Lung microvascular endothelial cell (primary cell): ENCODE data around the gene IGF1R. TPM values are rescaled to one million over a fixed set of nuclear protein-coding genes. Genes with fewer than 3 reads are reported as not detected.

ENCODE experiments used
- DNase-seq, 2 donors: peaks; one replicate each; pipeline versions ENCODE4 v3.0.0 to v3.0.0-alpha.2; 2010; ENCODE audit warnings: low read depth in 2 of 2
- total RNA-seq: library from RNA; depleted of rRNA; stranded (reverse); fragments of >200 nt; gene quantifications from 2 replicates; pipeline ENCODE4 v1.2.1, GENCODE V29; 2014

IGF1R gene
- total RNA-seq, 1 donor from 2014 or later, result 20.4 TPM

DNA sequence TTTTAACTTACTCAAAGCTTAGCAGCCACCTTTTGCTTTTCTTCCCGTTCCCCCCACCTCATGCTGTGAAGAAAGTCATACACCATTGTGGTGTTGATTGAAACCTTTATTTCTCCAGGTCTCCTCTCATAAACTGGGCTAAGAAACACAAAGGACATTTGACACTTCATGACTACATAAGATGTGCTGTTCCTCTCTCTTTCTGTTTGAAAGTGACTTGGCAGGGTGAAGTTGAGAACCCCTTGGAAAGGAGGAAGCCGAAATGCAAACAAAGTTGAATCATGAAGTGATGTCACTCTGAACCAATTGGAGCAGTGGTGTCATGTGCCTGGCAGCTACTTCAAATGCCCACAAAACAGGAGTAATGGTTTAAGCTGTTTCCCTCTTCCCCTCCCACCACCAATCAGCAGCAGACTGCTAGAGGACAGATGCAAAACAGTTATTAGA is 174.7 kb downstream of the IGF1R start:
- DNase-seq, result peak in 1 of 2 donors; percentile 92

DNA sequence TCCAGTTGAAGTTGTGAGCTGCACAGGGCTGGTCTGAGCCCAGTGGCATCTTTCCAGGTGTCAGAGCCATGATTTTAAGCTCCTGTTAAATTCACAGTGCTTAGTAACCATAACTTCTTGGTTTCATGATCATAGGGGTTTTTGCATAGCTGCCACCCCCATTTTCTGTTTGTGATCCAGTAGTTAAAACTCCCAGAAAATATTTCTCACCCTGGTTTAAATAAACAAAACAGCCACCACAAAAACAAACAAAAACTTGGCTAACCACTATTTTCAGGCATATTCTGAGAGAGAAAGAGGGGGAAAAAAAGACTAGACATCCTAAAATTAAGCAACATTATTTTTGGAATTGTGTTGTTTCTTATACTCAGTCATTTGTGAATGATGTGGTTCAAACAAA is 175.3 kb downstream of the IGF1R start:
- DNase-seq, result no peak

DNA sequence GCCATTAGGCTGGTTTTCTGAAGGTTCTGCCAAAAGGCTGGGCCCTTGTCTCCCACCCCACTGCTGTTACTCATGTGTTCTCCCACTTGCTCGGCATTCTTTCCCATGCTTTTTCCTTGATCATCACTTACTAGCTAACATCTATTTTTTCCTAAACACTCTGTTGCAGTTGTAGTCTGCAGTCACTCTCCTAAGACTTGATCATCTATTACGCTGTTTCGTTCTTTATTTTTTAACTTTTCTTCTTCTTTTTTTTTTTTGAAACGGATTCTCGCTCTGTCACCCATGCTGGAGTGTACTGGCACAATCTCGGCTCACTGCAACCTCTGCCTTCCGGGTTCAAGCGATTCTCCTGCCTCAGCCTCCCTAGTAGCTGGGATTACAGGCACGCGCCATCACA is 176.3 kb downstream of the IGF1R start:
- DNase-seq, result no peak

DNA sequence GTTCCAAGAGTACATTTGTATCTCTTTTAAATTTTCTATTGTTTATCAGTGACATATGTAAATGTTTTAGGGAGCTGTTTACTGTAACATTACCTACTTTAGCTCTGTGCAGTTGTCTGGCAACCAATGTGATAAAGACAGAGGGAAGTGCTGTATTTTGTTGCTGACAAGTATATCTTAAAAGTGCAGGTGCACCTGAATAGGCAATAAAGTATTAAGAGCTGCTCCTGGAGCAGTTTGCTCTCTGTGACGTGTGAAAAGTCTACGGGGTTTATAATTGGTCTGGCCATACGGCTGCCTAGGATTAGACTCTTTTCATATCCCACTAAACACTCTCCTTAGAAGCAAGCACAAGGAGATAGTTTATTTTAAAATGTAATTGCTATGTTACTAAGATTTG is 178.3 kb downstream of the IGF1R start:
- DNase-seq, result no peak

DNA sequence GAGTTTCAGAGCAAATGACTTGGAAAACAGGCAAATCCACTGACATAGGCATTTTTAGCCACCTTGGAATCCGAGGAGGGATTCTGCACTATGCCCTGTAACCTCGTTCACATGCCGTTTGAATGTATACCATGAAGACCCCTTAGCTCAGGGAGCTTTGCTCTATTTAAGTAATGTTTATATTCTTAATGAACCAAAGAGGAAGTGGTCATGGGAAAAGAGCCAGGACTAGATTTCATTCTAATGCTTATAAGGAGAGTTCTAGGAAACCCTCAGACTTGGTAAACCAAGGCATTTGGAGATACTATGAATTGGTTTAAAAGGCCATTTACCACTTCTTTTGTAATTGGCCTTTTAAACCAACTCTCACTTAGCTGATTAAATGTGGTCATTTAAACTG is 178.9 kb downstream of the IGF1R start:
- no peak for DNase-seq

DNA sequence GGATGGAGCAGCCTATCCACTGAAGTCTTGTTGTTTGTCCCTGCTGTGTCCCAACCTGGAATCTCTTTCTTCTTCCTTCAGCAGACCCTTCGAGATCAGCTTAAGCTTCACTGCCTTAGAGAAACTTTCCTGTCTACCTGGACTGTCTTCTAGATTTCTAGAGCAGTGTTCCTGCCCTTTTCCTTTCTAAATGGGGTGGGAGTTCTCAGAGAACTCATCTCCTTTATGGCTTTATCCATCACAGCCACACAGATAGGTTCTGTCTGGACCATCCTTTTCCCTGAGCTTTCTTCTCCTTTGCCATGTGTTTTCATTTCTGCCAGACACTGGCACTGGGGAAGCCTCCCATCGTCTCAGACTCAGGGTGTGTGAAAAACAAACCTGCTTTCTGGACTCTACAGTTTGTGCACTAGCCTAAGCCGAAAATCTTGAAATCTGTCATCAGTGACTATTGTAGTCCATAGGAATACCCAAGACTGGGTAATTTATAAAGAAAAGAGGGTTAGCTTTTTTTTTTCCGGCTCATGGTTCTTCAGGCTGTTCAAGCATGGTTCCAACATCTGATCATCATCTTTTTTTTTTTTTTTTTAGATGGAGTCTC is 181.8 kb downstream of the IGF1R start:
- DNase-seq, result no peak

DNA sequence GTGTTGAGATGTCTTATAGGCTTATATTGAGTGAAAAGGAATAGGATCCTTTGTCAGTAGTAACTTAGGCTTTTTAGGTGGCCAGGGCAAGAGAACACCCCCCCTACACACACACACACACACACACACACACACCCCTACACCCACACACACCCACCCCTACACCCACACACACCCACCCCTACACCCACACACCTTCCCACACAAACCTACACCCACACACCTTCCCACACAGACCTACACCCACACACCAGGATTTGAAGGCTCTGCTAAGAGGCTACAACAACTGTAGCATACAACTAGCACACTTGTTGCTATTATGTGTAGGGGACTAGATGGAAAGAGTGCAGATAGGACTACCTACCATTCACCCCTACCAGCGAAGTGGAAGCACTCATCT is 186.6 kb downstream of the IGF1R start:
- DNase-seq, result no peak

DNA sequence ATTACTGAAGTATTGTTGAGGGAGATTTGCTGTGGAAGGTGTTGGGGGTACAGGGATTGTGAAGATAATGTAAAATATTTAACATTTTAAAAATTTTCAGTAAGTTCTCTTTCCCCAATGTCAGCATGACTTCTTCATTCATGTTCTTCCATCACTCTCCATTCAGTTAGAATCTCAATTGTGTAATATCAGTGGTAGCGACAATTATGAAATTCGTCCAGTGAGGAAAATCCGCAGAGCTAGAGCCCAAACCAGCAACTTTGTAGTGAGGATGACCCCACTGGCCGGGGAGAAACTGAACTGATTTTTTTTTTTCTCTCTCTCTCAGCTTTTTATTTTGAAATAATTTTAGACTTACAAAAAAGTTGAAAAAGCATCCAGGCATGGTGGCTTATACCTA is 187.5 kb downstream of the IGF1R start:
- no peak for DNase-seq

DNA sequence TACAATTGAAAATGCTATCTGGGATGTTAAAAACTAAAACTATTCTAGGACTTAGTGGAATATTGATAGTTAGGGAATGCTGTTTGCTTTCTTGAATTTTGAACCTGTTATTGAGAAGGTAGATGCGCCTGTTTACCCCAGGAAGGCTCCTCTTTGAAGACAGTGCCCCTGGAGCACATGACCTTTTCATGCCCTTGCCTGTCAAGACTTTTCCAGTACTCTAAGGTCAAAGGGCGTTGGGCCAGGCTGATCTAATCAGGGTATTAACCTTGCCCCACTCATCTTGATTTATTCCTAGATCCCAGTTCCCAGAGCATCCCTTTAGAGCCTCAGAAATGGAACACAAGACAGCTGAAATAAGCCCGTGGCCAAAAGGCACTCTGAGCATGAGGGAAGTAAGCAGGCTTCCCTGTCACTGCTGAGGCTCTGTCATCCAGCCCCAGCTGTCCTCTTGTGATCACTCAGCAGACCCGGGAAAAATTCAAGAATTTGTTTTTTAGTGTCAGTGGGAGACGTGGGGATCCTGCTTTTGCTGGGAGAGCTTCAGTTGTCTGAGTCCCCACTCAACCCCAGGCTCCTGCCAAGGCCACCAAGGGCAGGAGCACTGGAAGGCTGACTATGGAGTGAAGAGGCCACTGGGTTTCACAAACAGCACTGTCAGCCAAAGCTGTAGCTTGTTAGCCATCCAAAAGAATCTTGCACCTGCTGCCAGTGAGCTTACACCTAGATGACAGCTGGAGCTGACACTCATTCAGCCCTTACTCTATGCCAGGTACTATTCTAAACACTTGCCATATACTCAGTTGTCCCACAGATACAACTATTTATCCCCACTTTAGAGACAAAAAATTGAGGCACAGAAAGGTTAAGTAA is 190.3 kb downstream of the IGF1R start:
- DNase-seq, result no peak

DNA sequence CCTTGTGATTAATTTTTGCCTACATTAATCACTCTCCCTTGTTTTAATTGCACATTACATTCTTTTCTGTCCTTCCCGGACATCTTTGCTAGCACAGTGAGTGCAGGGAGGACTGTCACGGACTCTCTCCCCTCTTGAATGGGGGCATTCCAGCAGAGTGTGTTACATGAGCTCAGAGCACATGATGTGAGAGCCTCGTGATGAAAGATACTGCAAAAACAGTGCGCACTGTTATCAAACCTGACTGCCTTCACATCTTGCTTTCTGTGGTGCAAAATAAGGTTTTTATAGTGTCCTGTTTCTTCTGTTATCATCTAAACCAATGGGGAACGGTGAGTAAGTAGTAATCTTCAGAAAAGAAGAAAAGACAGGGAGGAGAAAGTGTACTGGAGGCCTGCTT is 191.7 kb downstream of the IGF1R start:
- no peak for DNase-seq

DNA sequence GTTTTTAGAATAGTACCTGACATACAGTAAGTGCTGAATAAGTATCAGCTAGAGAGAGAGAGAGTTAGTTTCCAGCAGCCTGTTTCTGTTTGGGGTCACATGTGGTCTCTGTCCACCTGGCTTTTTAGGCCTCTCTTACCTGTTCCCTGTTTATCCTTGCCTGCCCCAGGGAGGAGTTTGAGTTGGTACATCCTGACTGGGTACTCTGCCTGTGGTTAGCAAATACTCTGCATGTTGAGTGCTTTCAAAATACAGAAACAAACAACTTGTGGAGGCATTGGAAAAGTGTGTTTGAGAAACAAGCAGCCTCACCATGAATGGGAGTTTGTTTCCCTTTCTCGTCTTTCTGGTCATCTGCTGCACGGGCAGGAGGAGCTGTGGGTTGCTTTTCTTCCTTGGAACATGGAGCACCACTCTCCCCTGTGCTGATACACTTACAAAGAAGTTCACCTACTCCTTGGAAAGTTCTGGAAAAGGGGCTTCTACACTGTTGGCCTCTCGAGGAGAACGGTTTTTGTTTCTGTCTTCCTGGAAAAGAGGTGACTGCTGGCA is 193.2 kb downstream of the IGF1R start:
- DNase-seq, result no peak

DNA sequence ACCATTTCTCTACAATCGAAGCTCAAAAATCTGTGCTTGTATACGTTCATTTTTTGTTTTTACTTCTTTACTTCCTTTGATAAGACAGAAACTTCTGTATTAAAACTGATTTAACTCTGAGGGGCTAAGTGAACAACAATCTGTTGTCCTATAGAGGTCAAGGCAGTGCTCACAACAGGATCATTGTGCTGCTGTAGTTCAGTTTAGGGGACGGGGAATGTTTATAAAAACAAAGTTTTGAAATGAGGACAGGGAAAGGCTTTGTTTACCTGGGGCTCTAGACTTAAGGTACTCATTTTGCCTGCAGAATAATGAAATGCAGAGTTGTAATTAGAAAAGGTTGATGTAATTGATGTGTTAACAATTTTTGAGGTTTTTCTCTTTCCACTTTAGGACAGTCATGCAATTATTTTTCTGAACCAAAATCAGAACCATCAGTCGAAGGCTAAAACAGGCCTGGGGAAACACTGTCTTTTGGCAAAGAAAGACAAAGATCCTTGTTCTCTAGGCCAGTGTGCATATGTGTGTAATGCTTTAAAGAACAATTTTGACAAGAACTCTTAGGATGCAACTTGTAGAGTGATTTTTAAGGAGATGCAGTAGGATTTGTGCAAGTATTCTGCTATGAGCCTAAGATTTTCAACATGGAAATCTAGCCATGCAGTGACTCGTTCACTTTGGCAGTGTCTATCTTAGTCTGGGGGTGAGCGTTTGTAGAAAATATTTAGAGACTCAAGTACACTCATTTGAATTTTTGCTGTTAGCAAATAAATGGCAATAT is 194.0 kb downstream of the IGF1R start:
- no peak for DNase-seq

DNA sequence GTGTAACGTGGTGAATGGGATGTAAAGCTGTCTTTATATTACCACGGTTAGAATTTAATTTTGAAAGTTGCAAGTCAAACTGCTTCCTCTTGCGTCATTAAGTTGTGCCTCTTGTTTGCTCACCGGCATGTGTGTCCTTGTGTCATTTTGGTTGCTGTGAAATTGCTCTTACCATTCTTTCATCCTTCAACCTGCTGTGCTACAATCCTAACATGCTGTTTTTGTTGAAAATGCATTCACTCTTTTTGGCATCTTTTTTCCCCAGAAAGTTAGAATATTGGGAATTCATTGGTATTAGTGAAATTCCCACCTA is 194.6 kb downstream of the IGF1R start:
- DNase-seq, result no peak

DNA sequence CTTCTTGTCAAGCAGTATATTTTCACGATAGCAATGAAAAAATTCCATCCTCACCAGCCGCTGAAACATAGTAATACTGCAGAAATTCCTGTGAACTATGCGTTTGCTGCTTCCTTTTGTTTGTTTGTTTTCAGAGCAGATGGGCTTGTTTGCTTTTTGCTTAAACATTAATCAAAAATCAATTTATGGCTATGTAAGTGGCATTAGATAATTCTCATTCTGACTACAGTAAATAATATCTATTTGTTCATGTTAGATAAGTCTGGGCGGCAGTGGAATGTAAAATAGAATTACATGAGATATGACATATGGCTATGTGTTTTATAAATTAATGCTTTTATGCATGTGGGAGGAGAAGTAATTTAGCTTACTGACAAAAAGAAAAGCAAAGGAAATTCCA is 195.5 kb downstream of the IGF1R start:
- no peak for DNase-seq

DNA sequence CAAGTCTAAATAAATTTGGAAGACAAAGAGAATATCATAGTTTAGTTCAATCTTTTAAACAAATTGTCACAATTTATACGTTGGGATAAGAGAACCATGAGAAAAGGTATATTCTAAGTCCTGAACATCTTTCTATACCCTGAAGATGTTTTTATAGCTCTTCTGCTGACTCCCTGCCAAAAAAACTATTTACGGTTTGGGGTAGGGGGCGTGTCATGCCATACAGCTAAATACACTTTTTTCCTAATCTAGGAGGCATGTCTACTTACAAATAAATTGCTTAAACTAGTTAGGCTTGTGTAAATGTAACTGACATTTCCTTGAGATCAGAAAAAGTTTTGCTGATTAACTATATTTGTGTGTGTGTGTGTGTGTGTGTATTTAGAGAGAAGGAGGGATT is 195.9 kb downstream of the IGF1R start:
- DNase-seq, result no peak

DNA sequence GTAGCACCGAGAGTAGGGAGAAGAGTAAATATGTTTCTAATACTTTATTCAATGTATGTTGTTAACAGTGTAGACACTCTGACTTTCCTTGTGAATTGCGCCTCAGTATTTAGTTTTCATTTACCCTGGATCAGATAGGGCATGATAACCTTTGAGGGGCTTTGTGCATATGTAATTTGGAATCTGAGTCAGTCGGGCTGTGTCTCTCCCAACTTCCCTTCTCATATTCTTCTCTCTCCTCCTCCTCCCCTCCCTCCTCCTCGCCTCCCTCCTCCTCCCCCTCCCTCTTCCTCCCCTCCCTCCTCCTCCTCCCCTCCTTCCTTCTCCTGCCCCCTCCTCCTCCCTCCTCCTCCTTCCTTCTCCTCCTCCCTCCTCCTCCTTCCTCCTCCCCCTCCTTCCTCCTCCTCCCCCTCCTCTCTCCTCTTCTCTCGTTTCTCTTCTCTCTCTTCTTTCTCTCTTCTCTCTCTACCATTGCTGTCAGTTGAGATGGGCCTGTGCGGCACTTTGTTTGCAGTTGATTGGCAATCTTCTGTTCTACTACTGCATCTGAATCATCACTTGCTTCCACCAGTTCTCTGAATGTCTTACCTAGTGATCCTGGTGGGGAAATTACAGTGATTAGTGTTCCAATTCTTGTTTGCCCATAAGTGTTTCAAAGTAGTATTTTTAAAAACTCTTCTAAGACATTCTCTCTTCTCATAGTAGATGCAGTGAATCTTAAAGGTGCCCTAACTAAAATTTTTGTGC is 197.0 kb downstream of the IGF1R start:
- DNase-seq, result no peak

DNA sequence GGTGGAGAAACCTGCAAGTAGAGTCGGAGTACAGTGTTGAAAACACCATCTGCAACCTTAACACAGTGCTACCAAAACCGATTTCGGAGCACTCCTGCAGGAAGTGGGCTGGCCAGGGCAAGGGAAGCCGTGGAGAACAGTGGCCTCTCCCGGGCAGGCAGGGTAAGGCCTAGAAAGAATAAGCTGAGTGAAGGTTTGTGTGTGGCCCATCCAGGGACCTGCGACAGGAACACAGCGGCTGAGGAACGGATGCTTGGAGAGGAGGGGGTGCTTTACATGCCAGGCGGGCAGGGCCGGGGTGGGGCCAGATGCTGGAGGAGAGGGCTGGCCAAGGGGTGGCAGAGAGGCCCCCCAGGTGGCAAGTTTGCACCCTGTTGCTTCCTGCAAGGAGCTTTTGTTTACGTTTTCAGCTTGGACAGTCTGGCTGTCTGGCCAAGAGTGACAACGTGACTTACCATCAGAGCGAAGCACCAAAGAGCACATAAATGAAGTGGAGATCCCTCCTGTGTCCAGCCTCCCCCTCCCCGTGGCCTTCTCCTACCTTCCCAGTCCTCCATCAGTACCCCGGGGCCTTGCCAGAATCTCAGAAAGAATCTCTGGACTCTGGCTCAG is 202.7 kb downstream of the IGF1R start:
- DNase-seq, result peak; percentile 75 to 82

DNA sequence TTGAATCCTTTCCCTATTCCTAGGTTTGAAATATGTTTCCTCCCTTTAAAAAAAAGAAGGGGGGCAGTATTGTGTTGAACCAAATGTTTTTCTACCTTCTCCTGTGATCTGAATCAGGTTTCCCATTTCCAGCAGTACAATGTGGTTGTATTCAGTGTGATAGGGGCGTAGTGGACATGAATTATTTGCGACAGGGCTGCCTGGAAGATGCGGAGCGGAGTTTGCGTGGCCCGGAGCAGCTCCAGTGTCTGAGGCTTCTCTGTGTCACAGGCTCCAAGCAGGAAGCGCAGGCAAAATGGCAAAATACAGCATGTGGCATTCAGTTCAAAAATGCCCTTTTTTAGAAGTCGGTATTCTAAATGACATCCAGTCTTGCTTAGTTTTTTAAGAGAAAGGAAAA is 204.8 kb downstream of the IGF1R start:
- peak; percentile 94 to 97 for DNase-seq

DNA sequence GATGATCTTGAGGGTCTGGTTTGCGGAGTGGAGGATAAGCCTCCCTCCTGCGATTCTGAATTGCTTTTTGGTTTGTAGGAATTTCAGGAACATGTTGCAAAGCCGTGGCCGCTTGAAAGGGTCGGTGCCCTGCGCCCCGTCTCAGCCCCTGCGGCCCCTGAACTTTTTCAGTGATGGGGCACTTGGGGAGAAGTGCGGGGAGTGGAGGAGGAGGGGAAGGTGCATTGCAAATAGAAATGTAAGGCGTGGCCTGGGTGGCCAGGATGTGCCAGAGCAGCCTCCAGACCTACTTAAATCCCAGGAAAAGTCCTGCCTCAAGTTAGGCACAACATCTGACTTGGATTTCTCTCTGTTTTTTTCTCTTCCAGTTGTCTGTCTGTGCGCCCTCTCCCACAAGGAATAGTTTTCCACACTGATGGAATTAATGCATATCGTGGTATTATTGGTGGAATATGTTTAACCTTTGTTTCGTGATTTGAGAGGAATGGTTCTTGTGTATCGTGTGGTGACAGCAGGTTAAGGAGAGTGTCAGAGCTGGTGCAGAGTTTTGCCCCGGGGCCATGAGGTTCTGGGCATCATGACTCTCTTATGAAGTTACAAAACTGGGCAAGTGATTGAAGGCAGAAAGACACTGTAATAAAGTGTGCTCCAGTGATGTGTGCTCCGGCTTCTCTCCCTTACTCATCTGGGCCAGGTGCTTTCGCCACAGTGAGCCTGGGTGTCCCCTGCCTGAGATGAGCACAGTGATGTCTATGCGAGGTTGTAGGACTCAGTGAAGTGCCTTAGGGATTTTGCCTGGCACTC is 205.5 kb downstream of the IGF1R start:
- DNase-seq, result no peak

DNA sequence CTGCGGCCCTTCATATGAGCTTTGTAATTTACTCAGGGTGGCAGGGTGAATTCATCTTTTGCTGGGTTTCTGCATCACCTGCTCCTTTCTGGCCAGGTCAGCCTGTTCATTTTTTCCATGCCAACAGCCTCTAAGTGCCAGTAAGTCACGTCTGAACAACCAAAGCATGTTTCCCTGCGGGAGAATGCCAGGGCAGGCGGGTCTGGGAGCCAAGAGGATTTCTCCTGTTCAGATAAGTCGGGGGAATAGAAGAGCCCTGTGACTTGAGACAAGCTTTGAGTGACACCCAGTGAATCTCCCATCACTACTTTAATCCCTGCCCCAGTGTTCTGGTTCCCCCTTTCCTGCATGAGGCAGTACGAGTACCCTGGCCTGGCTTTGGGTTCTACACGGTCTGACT is 206.2 kb downstream of the IGF1R start:
- no peak for DNase-seq
